ENCODE data around the gene ATP5F1A. TPM values are rescaled to one million over a fixed set of nuclear protein-coding genes. Genes with fewer than 3 reads are reported as not detected.
A peak's percentile ranks its signal among the peaks of the same experiment; 100 is the strongest.

ATP5F1A gene
- total RNA-seq, 3 donors from 2014 or later = 357 to 408 (median 391) TPM

GRCh38 chr18:46070815-46071652 lies 27.1 kb downstream of the ATP5F1A start:
- Histone ChIP-seq H3K27me3 (no peaks in the 10 kb centered on the region), H3K36me3 (no peaks in the 10 kb centered on the region), H3K9me3 (no peaks in the 10 kb centered on the region), H3K4me1 (peaks cover 0 to 4% of the 10 kb centered on the region in 2 donors), H3K27ac (peak overlapping the region; percentile 80 to 86), H3K4me3 (peak overlapping the region; percentile 80 to 91 (median 86))
- intact Hi-C loops (cut with DNase I; ENCODE audit: low total_unique reads) = no loop called here
- TF ChIP-seq POLR2AphosphoS5 (IDR thresholded peaks at IDR 0.05) = no peak
- TF ChIP-seq POLR2A (IDR thresholded peaks at IDR 0.05) = no peak
- no peak for TF ChIP-seq CTCF (IDR thresholded peaks at IDR 0.05)
- DNase-seq (ENCODE audit: low spot score in 2 of 2) = no peak

GRCh38 chr18:46070232-46070631 lies 27.9 kb downstream of the ATP5F1A start:
- Histone ChIP-seq H3K4me3 (peak overlapping the region in 1 of 3 donors; percentile 86), H3K36me3 (no peaks in the 10 kb centered on the region), H3K27me3 (no peaks in the 10 kb centered on the region), H3K4me1 (peaks cover 0 to 4% of the 10 kb centered on the region in 2 donors), H3K9me3 (no peaks in the 10 kb centered on the region), H3K27ac (peak overlapping the region; percentile 80 to 86)
- TF ChIP-seq POLR2AphosphoS5 (IDR thresholded peaks at IDR 0.05) (no peak), POLR2A (IDR thresholded peaks at IDR 0.05) (no peak), CTCF (IDR thresholded peaks at IDR 0.05) (no peak)
- intact Hi-C loops (cut with DNase I; ENCODE audit: low total_unique reads) = no loop called here
- DNase-seq (ENCODE audit: low spot score in 2 of 2) = no peak

GRCh38 chr18:46069524-46069923 lies 28.6 kb downstream of the ATP5F1A start:
- peak overlapping the region; percentile 80 to 86 for H3K27ac ChIP-seq
- H3K36me3 ChIP-seq = no peaks in the 10 kb centered on the region
- H3K9me3 ChIP-seq = no peaks in the 10 kb centered on the region
- peaks cover 0 to 4% of the 10 kb centered on the region in 2 donors for H3K4me1 ChIP-seq
- no peaks in the 10 kb centered on the region for H3K27me3 ChIP-seq
- intact Hi-C loops (cut with DNase I; ENCODE audit: low total_unique reads) = no loop called here
- TF ChIP-seq CTCF (IDR thresholded peaks at IDR 0.05) (no peak), POLR2A (IDR thresholded peaks at IDR 0.05) (no peak), POLR2AphosphoS5 (IDR thresholded peaks at IDR 0.05) (no peak)
- no peak overlapping the region for H3K4me3 ChIP-seq
- DNase-seq (ENCODE audit: low spot score in 2 of 2) = no peak

- TF ChIP-seq POLR2A (IDR thresholded peaks at IDR 0.05) (no peak), CTCF (IDR thresholded peaks at IDR 0.05) (no peak), POLR2AphosphoS5 (IDR thresholded peaks at IDR 0.05) (no peak)
- Histone ChIP-seq H3K27ac (peak overlapping the region; percentile 80 to 86), H3K4me3 (no peak overlapping the region), H3K27me3 (no peaks in the 10 kb centered on the region), H3K9me3 (no peaks in the 10 kb centered on the region), H3K4me1 (peaks cover 0 to 4% of the 10 kb centered on the region in 2 donors), H3K36me3 (no peaks in the 10 kb centered on the region)
- peak in 1 of 2 donors; percentile 61 for DNase-seq (ENCODE audit: low spot score in 2 of 2)
- intact Hi-C loops (cut with DNase I; ENCODE audit: low total_unique reads) = no loop called here
Observed at GRCh38 chr18:46068763-46069162, 29.3 kb downstream of the ATP5F1A start.

GRCh38 chr18:46067438-46068007 lies 30.6 kb downstream of the ATP5F1A start:
- H3K4me3 ChIP-seq = no peak overlapping the region
- H3K36me3 ChIP-seq = no peaks in the 10 kb centered on the region
- H3K4me1 ChIP-seq = peaks cover 0 to 4% of the 10 kb centered on the region in 2 donors
- H3K9me3 ChIP-seq = no peaks in the 10 kb centered on the region
- DNase-seq (ENCODE audit: low spot score in 2 of 2) = no peak
- TF ChIP-seq POLR2AphosphoS5 (IDR thresholded peaks at IDR 0.05) (no peak), CTCF (IDR thresholded peaks at IDR 0.05) (no peak), POLR2A (IDR thresholded peaks at IDR 0.05) (no peak)
- H3K27ac ChIP-seq = no peak overlapping the region
- intact Hi-C loops (cut with DNase I; ENCODE audit: low total_unique reads) = no loop called here
- no peaks in the 10 kb centered on the region for H3K27me3 ChIP-seq

Measured in breast epithelium (tissue), 4 donors.